Cardiac muscle cell (in vitro differentiated cells and primary cell): ENCODE data around the gene ADGRD1. TPM values are rescaled to one million over a fixed set of nuclear protein-coding genes. Genes with fewer than 3 reads are reported as not detected.
A peak's percentile ranks its signal among the peaks of the same experiment; 100 is the strongest.
"Not testable (repeated sequence)": the region's sequence is repeated elsewhere in the genome, so short reads cannot be mapped to it uniquely, and the experiment has no call there.

Experiments
- DNase-seq, 2 donors: peaks; one replicate each; pipeline versions ENCODE4 v3.0.0 to v3.0.0-alpha.2; 2010 to 2017; ENCODE audit warnings: low read depth in 1 of 2, low spot score in 1 of 2
- H3K27ac ChIP-seq: fragments of 200-600 bp; sonication (generic); 2 replicates; pipeline ENCODE4 v1.5.1; 2016
- H3K27me3 ChIP-seq: fragments of 200-600 bp; sonication (generic); 2 replicates; pipeline ENCODE4 v1.6.0; 2016; ENCODE audit warnings: control low read depth
- H3K36me3 ChIP-seq: fragments of 200-600 bp; sonication (generic); 2 replicates; pipeline ENCODE4 v1.5.1; 2016; ENCODE audit warnings: control low read depth
- H3K4me1 ChIP-seq: fragments of 200-600 bp; sonication (generic); 2 replicates; pipeline ENCODE4 v1.8.1; 2017; ENCODE audit warnings: low read depth, mild to moderate bottlenecking, mixed run types
- H3K4me3 ChIP-seq: fragments of 200-600 bp; sonication (generic); 2 replicates; pipeline ENCODE4 v1.5.1; 2016; ENCODE audit warnings: mild to moderate bottlenecking
- H3K9me3 ChIP-seq: fragments of 200-600 bp; sonication (generic); 2 replicates; pipeline ENCODE4 v1.5.1; 2017; ENCODE audit warnings: low read depth, mild to moderate bottlenecking, control low read depth
- polyA plus RNA-seq: library from polyadenylated mRNA; unstranded; fragments of >200 nt; fragmentation: Nextera tagmentation; extraction: Ambion mirVana; gene quantifications from 2 replicates; pipeline ENCODE4 v1.2.1, GENCODE V29; 2016
- total RNA-seq: library from RNA; depleted of rRNA; stranded (reverse); fragments of >200 nt; gene quantifications from 2 replicates; pipeline ENCODE4 v1.2.3, GENCODE V29; 2016
- TF ChIP-seq, protein P1 (sequence below): IDR thresholded peaks from 2 replicates; pipeline ENCODE4 v1.5.1; 2012; ENCODE audit warnings: low read depth, mild to moderate bottlenecking, low read length

ADGRD1 gene
- total and polyA plus RNA-seq, 2 experiments from 2014 or later, result 66.6 to 74.0 TPM

DNA sequence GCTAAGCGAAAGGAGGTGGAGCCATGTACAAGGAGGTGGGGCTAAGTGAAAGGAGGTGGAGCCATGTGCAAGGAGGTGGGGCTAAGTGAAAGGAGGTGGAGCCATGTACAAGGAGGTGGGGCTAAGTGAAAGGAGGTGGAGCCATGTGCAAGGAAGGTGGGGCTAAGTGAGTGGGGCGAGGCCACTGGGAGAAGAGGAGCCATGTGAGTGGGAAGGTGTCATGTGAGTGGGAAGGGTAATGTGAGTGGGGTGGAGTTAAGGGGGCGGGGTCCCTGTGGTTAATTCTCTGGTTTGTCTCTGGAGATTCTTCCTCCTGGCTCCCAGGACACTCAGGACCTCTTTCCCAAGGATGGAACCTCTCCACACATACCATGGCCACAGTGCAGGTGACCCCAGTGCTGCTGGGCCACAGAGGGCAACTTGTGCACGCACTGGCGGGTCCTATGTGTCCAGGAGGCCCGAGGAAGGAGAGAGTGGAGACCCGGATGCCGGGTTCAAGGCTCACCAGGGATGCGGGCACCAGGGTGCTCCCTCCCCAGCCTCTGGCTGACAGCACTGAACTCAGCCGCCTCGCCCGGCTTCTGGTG is 117.6 kb downstream of the ADGRD1 start:
- not testable (repeated sequence) for H3K36me3 ChIP-seq, H3K27ac ChIP-seq, H3K4me1 ChIP-seq, DNase-seq, H3K4me3 ChIP-seq, H3K9me3 ChIP-seq, H3K27me3 ChIP-seq

DNA sequence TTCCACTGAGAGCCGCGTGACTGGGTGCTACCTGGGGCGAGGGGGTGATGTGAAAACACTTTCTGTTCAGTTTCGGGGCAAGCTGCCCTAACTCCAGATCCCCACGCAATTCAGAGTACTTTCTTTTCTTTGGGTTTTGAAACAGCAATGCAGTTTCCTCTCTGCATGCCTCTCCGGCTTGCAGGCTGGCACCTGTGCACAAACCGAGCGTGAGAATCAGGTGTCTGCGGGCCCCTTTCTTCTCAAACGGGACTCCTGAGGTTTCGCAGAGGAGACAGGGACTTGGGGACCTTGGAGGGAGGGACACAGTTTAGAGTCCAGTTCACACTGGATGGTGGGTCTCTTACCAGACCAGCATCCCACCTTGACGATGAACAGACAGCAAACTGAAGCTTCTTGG is 118.2 kb downstream of the ADGRD1 start:
- H3K27me3 ChIP-seq, H3K4me3 ChIP-seq, DNase-seq, H3K36me3 ChIP-seq, H3K4me1 ChIP-seq, H3K27ac ChIP-seq, H3K9me3 ChIP-seq: not testable (repeated sequence)

DNA sequence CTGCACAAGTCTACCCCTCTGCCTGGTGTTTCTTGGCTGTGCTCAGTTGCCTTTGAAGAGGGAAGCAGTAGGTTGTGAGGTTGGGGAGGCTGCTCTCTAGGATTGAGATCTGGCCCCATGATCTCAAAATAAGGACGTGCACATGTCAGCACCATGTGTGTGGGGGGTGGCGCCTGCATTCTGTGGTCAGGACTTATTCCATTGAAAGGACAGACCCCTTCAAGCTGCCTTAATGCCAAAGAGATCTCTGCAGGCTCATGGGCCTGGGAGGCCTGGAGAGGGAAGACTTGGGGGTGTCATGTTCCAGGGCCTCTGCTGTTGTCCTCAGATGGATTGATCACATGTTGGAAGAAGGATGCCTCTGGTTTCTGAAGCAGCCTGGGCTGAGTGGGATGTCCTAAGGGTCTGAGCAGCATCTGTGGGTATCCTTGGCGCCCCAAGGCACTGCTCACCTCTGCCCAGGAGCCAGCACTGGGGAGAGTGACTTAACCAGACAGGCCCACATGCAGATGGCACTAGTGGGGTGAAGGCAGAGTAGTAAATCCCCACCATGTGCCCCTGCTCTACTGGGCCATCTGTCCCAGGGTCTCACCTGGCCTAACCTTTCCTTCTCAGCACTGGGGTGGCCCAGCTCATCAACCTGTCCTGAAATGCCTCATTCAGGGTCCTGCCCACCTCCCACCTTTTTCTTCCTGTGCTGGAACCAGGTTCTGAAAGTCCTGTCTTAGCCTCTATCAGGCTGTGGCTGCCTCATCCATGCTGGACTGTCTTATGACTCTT is 118.9 kb downstream of the ADGRD1 start:
- TF ChIP-seq, protein P1, sequence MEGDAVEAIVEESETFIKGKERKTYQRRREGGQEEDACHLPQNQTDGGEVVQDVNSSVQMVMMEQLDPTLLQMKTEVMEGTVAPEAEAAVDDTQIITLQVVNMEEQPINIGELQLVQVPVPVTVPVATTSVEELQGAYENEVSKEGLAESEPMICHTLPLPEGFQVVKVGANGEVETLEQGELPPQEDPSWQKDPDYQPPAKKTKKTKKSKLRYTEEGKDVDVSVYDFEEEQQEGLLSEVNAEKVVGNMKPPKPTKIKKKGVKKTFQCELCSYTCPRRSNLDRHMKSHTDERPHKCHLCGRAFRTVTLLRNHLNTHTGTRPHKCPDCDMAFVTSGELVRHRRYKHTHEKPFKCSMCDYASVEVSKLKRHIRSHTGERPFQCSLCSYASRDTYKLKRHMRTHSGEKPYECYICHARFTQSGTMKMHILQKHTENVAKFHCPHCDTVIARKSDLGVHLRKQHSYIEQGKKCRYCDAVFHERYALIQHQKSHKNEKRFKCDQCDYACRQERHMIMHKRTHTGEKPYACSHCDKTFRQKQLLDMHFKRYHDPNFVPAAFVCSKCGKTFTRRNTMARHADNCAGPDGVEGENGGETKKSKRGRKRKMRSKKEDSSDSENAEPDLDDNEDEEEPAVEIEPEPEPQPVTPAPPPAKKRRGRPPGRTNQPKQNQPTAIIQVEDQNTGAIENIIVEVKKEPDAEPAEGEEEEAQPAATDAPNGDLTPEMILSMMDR, result no peak
- H3K4me1 ChIP-seq, result no peaks in the 10 kb centered on the region
- H3K4me3 ChIP-seq, result no peak overlapping the region
- H3K27me3 ChIP-seq, result no peaks in the 10 kb centered on the region
- no peak overlapping the region for H3K27ac ChIP-seq
- DNase-seq, result no peak
- H3K9me3 ChIP-seq, result no peaks in the 10 kb centered on the region
- no peaks in the 10 kb centered on the region for H3K36me3 ChIP-seq

DNA sequence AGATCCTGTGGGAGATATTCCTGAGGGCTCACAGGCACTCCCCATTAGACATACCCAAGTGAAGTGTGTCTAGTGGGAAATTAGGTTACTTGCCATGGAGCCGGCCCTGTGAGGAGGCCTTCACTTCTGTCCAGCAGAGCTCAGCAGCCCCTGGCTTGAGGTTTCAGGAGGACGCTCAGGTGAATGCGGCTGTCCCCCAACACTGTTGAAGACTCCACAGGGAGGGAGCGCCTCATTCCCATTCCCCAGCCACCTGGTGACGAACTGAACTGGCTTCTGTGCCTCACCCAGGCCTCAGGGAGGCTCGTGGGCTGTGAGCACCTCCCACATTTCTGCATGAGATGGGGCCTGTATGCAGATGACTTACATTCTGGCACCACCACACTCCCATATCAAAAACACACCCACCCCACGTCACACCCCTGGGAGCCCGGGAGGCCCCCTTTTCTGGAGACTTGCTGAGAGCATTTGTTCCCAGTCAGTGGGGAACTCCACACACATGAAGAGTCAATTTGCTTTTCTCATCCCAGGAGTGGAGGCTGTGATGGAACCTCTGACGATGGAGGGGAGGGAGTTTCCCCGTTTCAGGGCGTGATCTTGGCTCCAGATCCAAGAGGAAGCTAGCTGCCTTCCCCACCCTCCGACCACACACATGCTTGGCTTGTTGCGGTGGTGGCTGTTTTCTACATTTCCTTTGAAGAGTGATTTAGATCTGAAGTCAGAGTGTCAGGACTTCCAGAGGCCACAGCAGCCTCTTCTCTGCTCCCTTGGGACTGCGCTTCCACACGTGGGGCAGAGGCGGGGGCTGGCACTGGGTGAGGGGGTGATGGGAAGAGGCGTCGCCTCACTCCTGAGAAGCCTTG is 120.7 kb downstream of the ADGRD1 start:
- TF ChIP-seq, protein P1, result no peak
- no peak overlapping the region for H3K27ac ChIP-seq

DNA sequence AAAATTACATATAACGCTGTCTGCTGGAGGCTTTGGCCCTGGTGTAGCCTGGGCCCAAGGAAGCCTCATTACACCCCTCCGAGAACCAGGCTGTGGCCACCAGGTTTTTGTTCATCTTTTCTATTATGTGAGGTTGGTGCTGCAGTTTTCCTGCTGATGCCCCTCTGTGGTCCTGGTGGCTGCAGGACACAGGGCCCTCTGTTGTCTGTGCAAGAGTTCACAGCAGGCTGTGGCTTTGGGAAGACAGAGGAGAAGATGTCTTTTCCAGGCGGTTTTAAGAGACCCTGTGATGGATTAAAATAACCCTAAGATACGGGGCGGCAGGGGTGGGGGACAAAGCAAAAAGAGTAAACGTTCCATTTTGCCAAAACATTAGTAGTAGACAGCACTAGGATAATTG is 121.5 kb downstream of the ADGRD1 start:
- TF ChIP-seq, protein P1, result no peak
- no peaks in the 10 kb centered on the region for H3K36me3 ChIP-seq
- no peaks in the 10 kb centered on the region for H3K27me3 ChIP-seq
- H3K4me1 ChIP-seq, result no peaks in the 10 kb centered on the region
- H3K27ac ChIP-seq, result no peak overlapping the region
- H3K9me3 ChIP-seq, result no peaks in the 10 kb centered on the region
- H3K4me3 ChIP-seq, result no peak overlapping the region
- no peak for DNase-seq

More for the DNA sequence above, 120.7 kb downstream of the ADGRD1 start:
- Histone ChIP-seq H3K9me3 (no peaks in the 10 kb centered on the region), H3K36me3 (no peaks in the 10 kb centered on the region), H3K4me3 (no peak overlapping the region), H3K27me3 (no peaks in the 10 kb centered on the region), H3K4me1 (no peaks in the 10 kb centered on the region)
- DNase-seq, result peak in 1 of 2 donors; percentile 25

DNA sequence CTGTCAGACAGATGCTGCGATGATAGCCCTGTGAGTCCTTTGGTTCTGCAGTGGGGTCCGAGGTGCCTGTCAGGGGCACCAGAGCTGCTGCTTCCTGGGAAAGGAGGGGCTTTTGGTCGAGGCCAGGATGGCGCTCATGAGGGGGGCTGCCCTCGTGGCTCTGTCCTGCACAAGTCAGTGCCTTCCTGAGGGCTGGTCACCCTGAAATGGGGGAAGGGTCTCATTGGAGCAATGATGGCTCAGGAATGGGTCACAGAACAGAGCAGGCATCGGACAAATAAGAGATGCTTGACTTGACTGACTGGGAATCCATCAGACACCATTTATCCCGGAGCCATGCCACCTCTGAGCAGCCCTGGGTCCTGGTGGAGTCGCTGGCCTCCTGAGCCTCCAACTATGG is 121.9 kb downstream of the ADGRD1 start:
- TF ChIP-seq, protein P1, result no peak
- Histone ChIP-seq H3K27me3 (no peaks in the 10 kb centered on the region), H3K4me3 (no peak overlapping the region), H3K9me3 (no peaks in the 10 kb centered on the region), H3K4me1 (no peaks in the 10 kb centered on the region), H3K36me3 (no peaks in the 10 kb centered on the region), H3K27ac (no peak overlapping the region)
- DNase-seq, result no peak
